Activated naive CD8-positive, alpha-beta T cell (primary cell): ENCODE data around the gene TAGAP.

Experiments
- H3K27ac Mint-ChIP-seq: one replicate; pipeline ENCODE4 v1.8.0; 2021; ENCODE audit warnings: mixed read lengths
- H3K27me3 Mint-ChIP-seq: one replicate; pipeline ENCODE4 v1.8.0; 2021; ENCODE audit warnings: mixed read lengths
- H3K36me3 Mint-ChIP-seq: one replicate; pipeline ENCODE4 v1.8.0; 2021; ENCODE audit warnings: mixed read lengths
- H3K4me1 Mint-ChIP-seq: one replicate; pipeline ENCODE4 v1.8.0; 2021; ENCODE audit warnings: low read depth, mixed read lengths
- H3K4me3 Mint-ChIP-seq: one replicate; pipeline ENCODE4 v1.8.0; 2021; ENCODE audit warnings: mild to moderate bottlenecking, mixed read lengths
- H3K9me3 Mint-ChIP-seq: one replicate; pipeline ENCODE4 v1.8.0; 2021; ENCODE audit warnings: low read depth, mixed read lengths

TAGAP gene

DNA sequence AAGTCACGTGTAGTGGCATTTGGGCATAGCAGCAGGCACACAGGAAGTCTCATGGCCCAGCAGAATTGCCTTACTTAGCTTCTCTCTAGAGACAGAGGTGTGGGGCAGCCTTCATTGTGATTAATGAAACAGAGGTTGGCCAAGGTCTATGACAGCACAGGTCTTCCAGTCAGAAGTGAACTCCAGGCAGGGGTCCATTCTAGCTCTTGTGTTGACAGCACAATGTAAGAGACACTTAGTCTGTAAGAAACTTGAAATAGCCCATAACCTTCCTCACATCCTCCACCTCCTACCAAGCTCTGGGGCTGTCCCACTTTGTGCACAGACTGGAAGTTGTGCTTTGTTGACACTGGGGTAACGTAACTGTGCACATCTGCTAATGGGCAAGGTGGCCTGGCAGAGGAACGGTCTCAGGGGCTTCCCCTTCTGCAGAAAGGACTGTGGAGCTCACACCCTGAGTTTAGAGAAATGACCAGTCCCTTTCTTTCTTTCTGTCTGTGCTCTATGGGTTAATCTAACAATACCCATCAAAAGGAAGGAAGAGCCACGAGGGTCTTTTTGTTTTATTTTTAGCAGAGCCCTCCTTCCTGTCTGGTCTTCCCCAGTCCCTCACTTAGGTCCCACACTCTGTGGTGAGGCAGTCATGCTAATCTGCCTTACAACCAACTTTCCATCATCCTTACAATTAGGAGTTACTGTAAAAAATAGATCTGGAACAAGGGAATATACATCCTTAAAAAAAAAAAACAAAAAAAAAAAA is 35.6 kb upstream of the TAGAP start:
- H3K36me3 Mint-ChIP-seq, result peaks cover 3% of the 10 kb centered on the region
- no peaks in the 10 kb centered on the region for H3K27me3 Mint-ChIP-seq
- H3K4me3 Mint-ChIP-seq, result peak overlapping the region; percentile 58
- peaks cover 69% of the 10 kb centered on the region for H3K4me1 Mint-ChIP-seq
- no peaks in the 10 kb centered on the region for H3K9me3 Mint-ChIP-seq
- H3K27ac Mint-ChIP-seq, result peak overlapping the region; percentile 98

DNA sequence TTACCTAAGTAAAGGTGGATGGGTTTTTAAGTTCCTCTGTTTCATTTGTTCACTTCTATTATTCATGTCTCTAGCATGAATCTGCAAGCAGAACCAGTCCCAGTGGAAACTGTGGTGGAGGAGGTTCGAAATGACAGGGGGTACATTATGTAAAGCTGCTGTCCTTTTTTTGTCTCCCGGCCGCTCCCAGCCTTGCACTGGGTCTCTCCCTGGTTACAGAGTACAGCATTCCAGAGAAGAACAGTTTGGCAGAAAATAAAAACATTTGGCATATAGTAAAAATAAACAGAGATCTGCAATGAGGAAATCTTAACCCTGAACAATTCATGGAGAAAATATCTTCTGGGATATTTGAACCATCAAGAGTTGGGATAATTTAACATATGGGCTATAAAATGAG is 34.6 kb upstream of the TAGAP start:
- Mint-ChIP-seq H3K27me3 (no peaks in the 10 kb centered on the region), H3K4me3 (peak overlapping the region; percentile 47), H3K27ac (peak overlapping the region; percentile 98), H3K9me3 (no peaks in the 10 kb centered on the region), H3K4me1 (peaks cover 71% of the 10 kb centered on the region), H3K36me3 (peaks cover 3% of the 10 kb centered on the region)

- H3K4me1 Mint-ChIP-seq, result peaks cover 88% of the 10 kb centered on the region
- peaks cover 3% of the 10 kb centered on the region for H3K36me3 Mint-ChIP-seq
- H3K9me3 Mint-ChIP-seq, result no peaks in the 10 kb centered on the region
- peak overlapping the region; percentile 83 for H3K4me3 Mint-ChIP-seq
- H3K27me3 Mint-ChIP-seq, result no peaks in the 10 kb centered on the region
- H3K27ac Mint-ChIP-seq, result peak overlapping the region; percentile 98
These were observed 32.3 kb upstream of the TAGAP start for GRCh38 chr6:159077123-159077522.

- Mint-ChIP-seq H3K9me3 (no peaks in the 10 kb centered on the region), H3K4me1 (peaks cover 88% of the 10 kb centered on the region), H3K36me3 (peaks cover 3% of the 10 kb centered on the region), H3K27me3 (no peaks in the 10 kb centered on the region), H3K27ac (peak overlapping the region; percentile 98), H3K4me3 (peak overlapping the region; percentile 83)
These were observed 30.9 kb upstream of the TAGAP start for GRCh38 chr6:159075506-159076228.

DNA sequence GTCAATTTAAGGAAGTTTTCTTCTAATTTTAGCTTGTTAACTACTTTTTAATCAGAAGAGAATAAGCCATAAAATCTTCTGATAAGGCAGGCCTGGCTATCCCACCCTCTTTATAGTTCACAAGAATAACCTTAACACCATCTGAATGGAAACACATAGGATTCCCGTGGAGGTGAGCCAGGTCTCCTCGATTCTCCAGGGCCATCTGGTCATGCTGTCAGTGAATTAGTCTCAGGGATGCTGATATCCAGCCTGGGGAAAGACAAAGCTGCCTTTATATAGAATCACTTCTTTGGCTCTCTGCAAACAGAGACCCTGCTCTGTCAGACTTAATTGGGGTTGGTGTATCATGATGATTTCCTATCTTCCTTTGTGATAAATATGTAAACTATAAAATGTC is 30.1 kb upstream of the TAGAP start:
- Mint-ChIP-seq H3K27me3 (no peaks in the 10 kb centered on the region), H3K4me3 (no peak overlapping the region), H3K36me3 (peaks cover 3% of the 10 kb centered on the region), H3K27ac (peak overlapping the region; percentile 98), H3K9me3 (no peaks in the 10 kb centered on the region), H3K4me1 (peaks cover 83% of the 10 kb centered on the region)

DNA sequence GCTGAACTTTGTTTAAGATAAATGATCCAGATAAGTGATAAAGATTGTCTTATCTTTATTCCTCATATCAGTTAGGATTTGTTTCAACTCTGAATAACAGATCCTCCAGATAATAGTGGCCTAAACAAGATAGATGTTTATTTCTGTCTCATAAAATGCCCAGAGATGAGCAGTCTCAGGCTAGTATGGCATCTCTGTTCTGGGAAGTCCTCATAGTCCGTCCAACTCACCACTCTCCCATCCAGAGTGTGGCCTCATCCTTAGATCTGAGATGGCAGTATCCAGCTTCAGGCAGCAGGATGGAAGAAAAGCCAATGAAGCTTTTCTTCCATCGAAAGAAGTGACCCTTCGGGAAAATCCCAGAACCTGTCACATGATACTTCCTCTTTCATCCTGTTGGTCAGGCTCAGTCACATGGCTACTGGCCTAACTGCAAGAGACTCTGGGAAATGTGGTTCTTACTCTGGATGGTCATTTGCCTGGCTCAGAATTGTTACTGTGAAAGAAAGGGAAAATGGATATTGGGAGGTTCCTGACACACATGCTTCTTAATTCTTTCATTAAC is 29.4 kb upstream of the TAGAP start:
- Mint-ChIP-seq H3K4me1 (peaks cover 81% of the 10 kb centered on the region), H3K27ac (no peak overlapping the region), H3K27me3 (no peaks in the 10 kb centered on the region), H3K4me3 (no peak overlapping the region), H3K9me3 (no peaks in the 10 kb centered on the region), H3K36me3 (peaks cover 3% of the 10 kb centered on the region)

DNA sequence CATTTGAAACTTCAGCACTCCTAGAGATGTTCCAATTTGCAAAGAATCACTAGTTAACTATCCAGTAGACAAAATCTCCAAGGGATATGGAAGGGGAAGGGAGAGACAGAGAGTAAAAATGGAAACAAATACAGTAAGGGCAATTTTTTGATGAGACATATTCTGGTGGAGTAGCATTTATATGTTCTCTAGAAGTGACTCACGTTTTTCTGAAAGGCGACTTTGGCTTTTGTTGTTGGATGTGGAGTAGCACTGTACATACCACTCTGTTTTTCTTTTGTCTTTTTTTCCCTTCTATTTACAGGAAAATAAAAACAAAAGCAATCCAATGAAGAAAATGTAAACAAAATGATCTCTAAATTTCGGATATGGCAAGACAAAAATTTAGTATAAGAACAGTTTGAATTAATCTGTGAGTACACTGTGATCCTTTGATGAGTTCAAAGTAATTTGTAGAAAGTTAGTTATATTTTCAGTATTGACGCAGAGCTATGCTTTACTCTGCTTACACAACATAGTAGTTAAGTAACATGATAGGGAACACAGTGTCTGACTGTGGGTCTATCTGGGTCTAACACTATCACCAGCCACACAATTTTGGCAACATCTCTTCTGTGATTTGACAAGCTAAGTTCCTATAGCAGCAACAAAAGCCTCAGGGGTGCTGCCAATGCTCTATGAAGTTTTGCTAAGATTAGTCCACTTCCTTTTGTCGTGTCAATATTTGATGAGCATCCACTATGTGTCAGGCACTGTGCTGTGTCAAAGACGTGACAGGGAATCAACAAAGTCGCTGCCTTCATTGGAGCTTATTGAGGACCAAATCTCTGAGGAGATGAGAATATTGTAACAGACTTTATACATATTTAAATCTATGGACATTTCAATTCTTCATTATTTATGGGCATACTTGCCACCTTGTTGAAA is 27.3 kb upstream of the TAGAP start:
- H3K9me3 Mint-ChIP-seq, result no peaks in the 10 kb centered on the region
- H3K27ac Mint-ChIP-seq, result peak overlapping the region; percentile 41
- peaks cover 69% of the 10 kb centered on the region for H3K4me1 Mint-ChIP-seq
- H3K36me3 Mint-ChIP-seq, result peaks cover 4% of the 10 kb centered on the region
- H3K4me3 Mint-ChIP-seq, result peak overlapping the region; percentile 11
- H3K27me3 Mint-ChIP-seq, result no peaks in the 10 kb centered on the region

GRCh38 chr6:159068904-159069578 is 24.2 kb upstream of the TAGAP start:
- Mint-ChIP-seq H3K4me3 (no peak overlapping the region), H3K27me3 (no peaks in the 10 kb centered on the region), H3K9me3 (no peaks in the 10 kb centered on the region), H3K27ac (peak overlapping the region; percentile 61), H3K36me3 (peaks cover 5% of the 10 kb centered on the region), H3K4me1 (peaks cover 74% of the 10 kb centered on the region)

DNA sequence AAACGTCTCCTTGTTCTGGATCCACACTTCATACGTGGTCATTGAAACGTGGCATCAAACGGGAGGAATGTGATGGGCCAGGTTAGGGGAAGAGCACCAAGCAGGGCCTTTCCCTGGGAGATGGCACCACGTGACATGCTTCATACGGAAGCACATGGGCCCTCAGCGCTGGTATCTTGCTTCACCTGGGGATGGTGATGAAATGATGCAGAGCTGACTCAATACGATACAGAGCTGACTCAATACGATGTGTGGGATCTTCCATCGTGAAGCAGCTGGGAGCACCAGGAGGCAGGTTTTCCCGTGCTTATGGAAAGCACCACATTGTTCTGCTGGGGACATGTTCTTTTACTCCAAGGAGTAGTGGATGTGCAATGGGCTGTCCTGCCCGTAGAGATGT is 22.5 kb upstream of the TAGAP start:
- Mint-ChIP-seq H3K36me3 (peaks cover 5% of the 10 kb centered on the region), H3K9me3 (no peaks in the 10 kb centered on the region), H3K4me3 (no peak overlapping the region), H3K27ac (peak overlapping the region; percentile 41), H3K27me3 (no peaks in the 10 kb centered on the region), H3K4me1 (peaks cover 75% of the 10 kb centered on the region)

GRCh38 chr6:159066483-159066882 is 21.7 kb upstream of the TAGAP start:
- Mint-ChIP-seq H3K9me3 (no peaks in the 10 kb centered on the region), H3K4me3 (no peak overlapping the region), H3K27ac (peak overlapping the region; percentile 73), H3K36me3 (peaks cover 5% of the 10 kb centered on the region), H3K4me1 (peaks cover 75% of the 10 kb centered on the region), H3K27me3 (no peaks in the 10 kb centered on the region)

GRCh38 chr6:159065759-159066329 is 21.1 kb upstream of the TAGAP start:
- peaks cover 78% of the 10 kb centered on the region for H3K4me1 Mint-ChIP-seq
- peak overlapping the region; percentile 22 for H3K4me3 Mint-ChIP-seq
- no peaks in the 10 kb centered on the region for H3K9me3 Mint-ChIP-seq
- H3K27me3 Mint-ChIP-seq, result no peaks in the 10 kb centered on the region
- peak overlapping the region; percentile 97 for H3K27ac Mint-ChIP-seq
- peaks cover 5% of the 10 kb centered on the region for H3K36me3 Mint-ChIP-seq

DNA sequence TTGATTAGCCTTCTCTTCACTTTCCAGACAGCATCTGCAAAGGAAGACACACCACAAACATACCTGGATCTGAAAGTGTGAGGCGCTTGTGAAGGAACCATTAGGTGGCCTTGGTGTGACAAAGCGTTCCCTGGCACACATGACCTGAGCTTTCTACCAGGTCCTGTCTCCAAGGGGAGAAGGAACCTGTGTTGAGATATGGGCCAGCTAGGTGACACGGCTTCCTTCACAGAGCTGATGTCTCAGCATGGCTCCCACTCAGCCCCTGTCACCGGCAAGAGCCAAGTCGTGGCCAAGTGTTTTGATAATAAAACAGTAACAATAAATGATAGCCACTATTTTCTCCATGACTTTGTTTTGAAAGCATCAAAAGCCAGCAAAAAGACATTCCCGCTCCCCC is 20.3 kb upstream of the TAGAP start:
- Mint-ChIP-seq H3K27ac (peak overlapping the region; percentile 97), H3K27me3 (no peaks in the 10 kb centered on the region), H3K4me1 (peaks cover 84% of the 10 kb centered on the region), H3K9me3 (no peaks in the 10 kb centered on the region), H3K36me3 (peaks cover 7% of the 10 kb centered on the region), H3K4me3 (peak overlapping the region; percentile 69)

DNA sequence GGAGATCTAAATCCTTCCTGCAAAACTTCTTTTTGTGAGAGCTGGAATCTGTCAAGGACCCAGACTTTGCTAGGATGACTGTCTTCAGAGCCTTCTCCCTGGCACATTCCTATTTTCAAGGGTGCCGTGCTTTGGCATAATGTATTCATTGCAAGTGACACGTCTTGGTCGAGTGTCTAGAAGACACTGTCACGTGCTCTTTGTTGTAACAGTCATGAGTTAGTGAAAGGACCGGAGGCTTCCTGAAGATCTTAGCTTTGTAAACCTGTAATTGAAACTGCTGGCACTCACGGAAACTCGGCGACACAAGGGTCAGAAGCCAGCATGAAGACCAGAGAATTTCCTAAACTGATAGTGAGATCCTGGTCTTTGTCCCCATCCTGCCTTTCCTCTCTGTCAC is 19.7 kb upstream of the TAGAP start:
- Mint-ChIP-seq H3K4me1 (peaks cover 88% of the 10 kb centered on the region), H3K27ac (peak overlapping the region; percentile 97), H3K36me3 (peaks cover 7% of the 10 kb centered on the region), H3K4me3 (peak overlapping the region; percentile 69), H3K27me3 (no peaks in the 10 kb centered on the region), H3K9me3 (no peaks in the 10 kb centered on the region)

GRCh38 chr6:159063549-159063948 is 18.8 kb upstream of the TAGAP start:
- Mint-ChIP-seq H3K36me3 (peaks cover 7% of the 10 kb centered on the region), H3K27me3 (no peaks in the 10 kb centered on the region), H3K4me3 (peak overlapping the region; percentile 74), H3K9me3 (no peaks in the 10 kb centered on the region), H3K27ac (peak overlapping the region; percentile 97), H3K4me1 (peaks cover 94% of the 10 kb centered on the region)
